Loucy (cell line): Measurements from ENCODE around the gene EXOC3L1.

Experiments
- EZH2phosphoT487 ChIP-seq: fragments of 200-600 bp; IDR thresholded peaks from 2 replicates; pipeline ENCODE4 v1.6.1; 2018; ENCODE audit warnings: antibody characterized with exemption, mild to moderate bottlenecking, moderate library complexity, borderline replicate concordance
- TF ChIP-seq, protein P1 (sequence below): fragments of 200-600 bp; sonication (generic); conservative IDR thresholded peaks from 2 replicates; pipeline ENCODE4 v1.5.1; 2014; ENCODE audit warnings: mild to moderate bottlenecking, antibody characterized with exemption, low read length

DNA sequence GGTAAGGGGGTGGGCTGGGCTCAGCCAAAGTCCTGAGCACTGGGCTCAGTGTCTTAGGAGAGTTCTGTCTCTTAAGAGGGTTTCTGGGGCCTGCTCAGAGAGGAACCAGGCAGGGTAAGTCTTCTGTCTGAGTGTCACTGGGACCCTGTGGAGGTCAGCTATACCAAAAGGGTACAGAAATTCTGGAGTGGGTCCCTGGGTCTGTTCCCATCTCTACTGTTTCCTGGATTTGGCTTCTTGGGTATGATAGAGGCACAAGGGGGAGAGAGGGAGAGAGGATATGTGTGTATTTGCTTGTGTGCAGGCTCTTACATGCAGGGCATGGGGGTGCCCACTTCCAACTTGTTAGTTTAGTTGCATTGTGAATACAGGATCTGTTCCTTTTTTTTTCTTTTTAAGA lies 3.6 kb upstream of the EXOC3L1 start:
- TF ChIP-seq, protein P1, sequence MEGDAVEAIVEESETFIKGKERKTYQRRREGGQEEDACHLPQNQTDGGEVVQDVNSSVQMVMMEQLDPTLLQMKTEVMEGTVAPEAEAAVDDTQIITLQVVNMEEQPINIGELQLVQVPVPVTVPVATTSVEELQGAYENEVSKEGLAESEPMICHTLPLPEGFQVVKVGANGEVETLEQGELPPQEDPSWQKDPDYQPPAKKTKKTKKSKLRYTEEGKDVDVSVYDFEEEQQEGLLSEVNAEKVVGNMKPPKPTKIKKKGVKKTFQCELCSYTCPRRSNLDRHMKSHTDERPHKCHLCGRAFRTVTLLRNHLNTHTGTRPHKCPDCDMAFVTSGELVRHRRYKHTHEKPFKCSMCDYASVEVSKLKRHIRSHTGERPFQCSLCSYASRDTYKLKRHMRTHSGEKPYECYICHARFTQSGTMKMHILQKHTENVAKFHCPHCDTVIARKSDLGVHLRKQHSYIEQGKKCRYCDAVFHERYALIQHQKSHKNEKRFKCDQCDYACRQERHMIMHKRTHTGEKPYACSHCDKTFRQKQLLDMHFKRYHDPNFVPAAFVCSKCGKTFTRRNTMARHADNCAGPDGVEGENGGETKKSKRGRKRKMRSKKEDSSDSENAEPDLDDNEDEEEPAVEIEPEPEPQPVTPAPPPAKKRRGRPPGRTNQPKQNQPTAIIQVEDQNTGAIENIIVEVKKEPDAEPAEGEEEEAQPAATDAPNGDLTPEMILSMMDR = no peak
- no peak for TF ChIP-seq EZH2phosphoT487
